ENCODE measurements around the gene USP7.

- no peak for TF ChIP-seq CTCF (IDR thresholded peaks at IDR 0.05)
- TF ChIP-seq EP300 (IDR thresholded peaks at IDR 0.05): no peak
- no peak for TF ChIP-seq POLR2A (IDR thresholded peaks at IDR 0.05)
Measured at GRCh38 chr16:8934601-8935000, 29.1 kb downstream of the USP7 start.

Data from gastroesophageal sphincter (tissue), 3 donors.